Karpas-422 (cell line): ENCODE results near the gene HCFC1. TPM values are rescaled to one million over a fixed set of nuclear protein-coding genes. Genes with fewer than 3 reads are reported as not detected.

Source experiments
- DNase-seq: peaks from one replicate; pipeline ENCODE4 v3.0.0-alpha.2; 2015
- H2AFZ ChIP-seq: fragments of 200-600 bp; sonication (generic); 2 replicates; pipeline ENCODE4 v1.6.1; 2014; ENCODE audit warnings: antibody characterized with exemption, low read length, mixed read lengths
- H3K27ac ChIP-seq: fragments of 200-600 bp; sonication (generic); 2 replicates; pipeline ENCODE4 v1.5.1; 2014; ENCODE audit warnings: mild to moderate bottlenecking, low read length, moderate library complexity
- H3K27me3 ChIP-seq: fragments of 200-600 bp; sonication (generic); 2 replicates; pipeline ENCODE4 v1.6.1; 2014; ENCODE audit warnings: low read length, mixed read lengths
- H3K36me3 ChIP-seq: fragments of 200-600 bp; sonication (generic); 2 replicates; pipeline ENCODE4 v1.6.1; 2014; ENCODE audit warnings: low read length, mixed read lengths; ENCODE audit not compliant: insufficient read depth
- H3K4me1 ChIP-seq: fragments of 200-600 bp; sonication (generic); 2 replicates; pipeline ENCODE4 v1.6.1; 2014; ENCODE audit warnings: mild to moderate bottlenecking, low read length, mixed read lengths
- H3K4me2 ChIP-seq: fragments of 200-600 bp; sonication (generic); 2 replicates; pipeline ENCODE4 v1.6.1; 2014; ENCODE audit warnings: low read length, low read depth, mild to moderate bottlenecking; ENCODE audit not compliant: poor library complexity, severe bottlenecking
- H3K4me3 ChIP-seq: fragments of 200-600 bp; sonication (generic); 2 replicates; pipeline ENCODE4 v1.5.1; 2014; ENCODE audit warnings: mild to moderate bottlenecking, antibody characterized with exemption, low read length, mixed read lengths
- H3K79me2 ChIP-seq: fragments of 200-600 bp; sonication (generic); 2 replicates; pipeline ENCODE4 v1.6.1; 2014; ENCODE audit warnings: mild to moderate bottlenecking, low read length, mixed read lengths
- H3K9ac ChIP-seq: fragments of 200-600 bp; sonication (generic); 2 replicates; pipeline ENCODE4 v1.6.0; 2014; ENCODE audit warnings: low read length
- H3K9me2 ChIP-seq: fragments of 200-600 bp; sonication (generic), shearing (Covaris generic); replicated peaks from 2 replicates; pipeline ENCODE4 v1.6.0; 2014; ENCODE audit warnings: mild to moderate bottlenecking, low read length, moderate library complexity; ENCODE audit not compliant: insufficient read depth
- H3K9me3 ChIP-seq: fragments of 300-700, 200-600 bp; sonication (generic); 2 replicates; pipeline ENCODE4 v1.6.1; 2014; ENCODE audit warnings: low read length, mixed read lengths
- H4K20me1 ChIP-seq: fragments of 200-600 bp; sonication (generic); 2 replicates; pipeline ENCODE4 v1.6.1; 2014; ENCODE audit warnings: mild to moderate bottlenecking, antibody characterized with exemption, low read length, low read depth; ENCODE audit not compliant: insufficient read depth
- total RNA-seq: library from RNA; depleted of rRNA; stranded (reverse); fragments of >200 nt; shearing (Covaris generic); gene quantifications from 2 replicates; pipeline ENCODE4 v1.2.3, GENCODE V29; 2014; ENCODE audit warnings: low replicate concordance

Gene HCFC1
- total RNA-seq, 1 experiment from 2014 or later = 16.8 TPM

GRCh38 chrX:153910446-153910845, 61.2 kb downstream of the HCFC1 start:
- H3K4me2 ChIP-seq = no peak overlapping the region
- no peaks in the 10 kb centered on the region for H3K79me2 ChIP-seq
- no peak overlapping the region for H2AFZ ChIP-seq
- no peak for DNase-seq
- no peak overlapping the region for H3K27ac ChIP-seq
- H3K9me3 ChIP-seq = no peaks in the 10 kb centered on the region
- H3K4me3 ChIP-seq = no peak overlapping the region
- H3K4me1 ChIP-seq = no peaks in the 10 kb centered on the region
- no peaks in the 10 kb centered on the region for H3K9me2 ChIP-seq
- no peaks in the 10 kb centered on the region for H3K36me3 ChIP-seq
- H4K20me1 ChIP-seq = 0 out of 2 replicates have a peak, but pooled peaks cover 4% of the 10 kb centered on the region
- H3K27me3 ChIP-seq = no peaks in the 10 kb centered on the region
- H3K9ac ChIP-seq = no peak overlapping the region

GRCh38 chrX:153909980-153910360, 61.6 kb downstream of the HCFC1 start:
- DNase-seq = no peak
- H3K9me2 ChIP-seq = no peaks in the 10 kb centered on the region
- no peak overlapping the region for H3K4me2 ChIP-seq
- no peak overlapping the region for H3K4me3 ChIP-seq
- H3K27me3 ChIP-seq = no peaks in the 10 kb centered on the region
- H3K79me2 ChIP-seq = no peaks in the 10 kb centered on the region
- H4K20me1 ChIP-seq = 0 out of 2 replicates have a peak, but pooled peaks cover 4% of the 10 kb centered on the region
- no peaks in the 10 kb centered on the region for H3K36me3 ChIP-seq
- H3K4me1 ChIP-seq = no peaks in the 10 kb centered on the region
- no peak overlapping the region for H2AFZ ChIP-seq
- no peak overlapping the region for H3K27ac ChIP-seq
- no peaks in the 10 kb centered on the region for H3K9me3 ChIP-seq
- H3K9ac ChIP-seq = no peak overlapping the region

- H2AFZ ChIP-seq = no peak overlapping the region
- no peaks in the 10 kb centered on the region for H3K79me2 ChIP-seq
- H3K4me3 ChIP-seq = no peak overlapping the region
- no peaks in the 10 kb centered on the region for H3K9me2 ChIP-seq
- no peaks in the 10 kb centered on the region for H3K36me3 ChIP-seq
- no peaks in the 10 kb centered on the region for H3K27me3 ChIP-seq
- H3K4me1 ChIP-seq = peaks cover under 1% of the 10 kb centered on the region
- DNase-seq = peak; percentile 78
- H3K9ac ChIP-seq = no peak overlapping the region
- no peak overlapping the region for H3K4me2 ChIP-seq
- 0 out of 2 replicates have a peak, but pooled peaks cover 4% of the 10 kb centered on the region for H4K20me1 ChIP-seq
- no peak overlapping the region for H3K27ac ChIP-seq
- H3K9me3 ChIP-seq = no peaks in the 10 kb centered on the region
Observed at GRCh38 chrX:153909024-153909979, 62.3 kb downstream of the HCFC1 start.

- DNase-seq = no peak
- Histone ChIP-seq H2AFZ (no peak overlapping the region), H3K27me3 (no peaks in the 10 kb centered on the region), H3K4me2 (no peak overlapping the region), H3K9ac (no peak overlapping the region), H3K36me3 (no peaks in the 10 kb centered on the region), H3K9me3 (no peaks in the 10 kb centered on the region), H3K4me1 (peaks cover 6% of the 10 kb centered on the region), H3K27ac (no peak overlapping the region), H3K79me2 (no peaks in the 10 kb centered on the region), H3K9me2 (no peaks in the 10 kb centered on the region), H4K20me1 (0 out of 2 replicates have a peak, but pooled peaks cover 4% of the 10 kb centered on the region), H3K4me3 (no peak overlapping the region)
Observed at GRCh38 chrX:153908219-153908860, 63.3 kb downstream of the HCFC1 start.

- no peaks in the 10 kb centered on the region for H3K36me3 ChIP-seq
- H2AFZ ChIP-seq = no peak overlapping the region
- no peaks in the 10 kb centered on the region for H3K27me3 ChIP-seq
- H3K27ac ChIP-seq = no peak overlapping the region
- H4K20me1 ChIP-seq = 0 out of 2 replicates have a peak, but pooled peaks cover 9% of the 10 kb centered on the region
- peaks cover 10% of the 10 kb centered on the region for H3K4me1 ChIP-seq
- H3K9ac ChIP-seq = no peak overlapping the region
- no peak overlapping the region for H3K4me2 ChIP-seq
- H3K9me2 ChIP-seq = no peaks in the 10 kb centered on the region
- no peak overlapping the region for H3K4me3 ChIP-seq
- H3K9me3 ChIP-seq = no peaks in the 10 kb centered on the region
- no peaks in the 10 kb centered on the region for H3K79me2 ChIP-seq
- no peak for DNase-seq
Observed at GRCh38 chrX:153907456-153907855, 64.2 kb downstream of the HCFC1 start.

GRCh38 chrX:153906126-153906917, 65.3 kb downstream of the HCFC1 start:
- H3K9ac ChIP-seq = no peak overlapping the region
- H3K79me2 ChIP-seq = no peaks in the 10 kb centered on the region
- peak; percentile 49 for DNase-seq
- H3K9me3 ChIP-seq = no peaks in the 10 kb centered on the region
- peaks cover 10% of the 10 kb centered on the region for H3K4me1 ChIP-seq
- H4K20me1 ChIP-seq = peaks cover 9% of the 10 kb centered on the region; the same call in 1 of the 2 replicates
- H3K9me2 ChIP-seq = no peaks in the 10 kb centered on the region
- H3K4me2 ChIP-seq = no peak overlapping the region
- no peak overlapping the region for H3K4me3 ChIP-seq
- H2AFZ ChIP-seq = no peak overlapping the region
- H3K27me3 ChIP-seq = no peaks in the 10 kb centered on the region
- H3K27ac ChIP-seq = no peak overlapping the region
- H3K36me3 ChIP-seq = no peaks in the 10 kb centered on the region

- Histone ChIP-seq H3K4me2 (no peak overlapping the region), H3K27me3 (no peaks in the 10 kb centered on the region), H3K9ac (no peak overlapping the region), H3K4me3 (no peak overlapping the region), H3K27ac (no peak overlapping the region), H3K9me2 (no peaks in the 10 kb centered on the region), H3K79me2 (no peaks in the 10 kb centered on the region), H3K4me1 (peaks cover 16% of the 10 kb centered on the region), H2AFZ (no peak overlapping the region), H3K36me3 (no peaks in the 10 kb centered on the region), H3K9me3 (no peaks in the 10 kb centered on the region), H4K20me1 (peaks cover 9% of the 10 kb centered on the region; the same call in 1 of the 2 replicates)
- no peak for DNase-seq
Observed at GRCh38 chrX:153905481-153906095, 66.0 kb downstream of the HCFC1 start.
